RPMI7951 (cell line): ENCODE measurements around the gene GPRC5A. TPM values are rescaled to one million over a fixed set of nuclear protein-coding genes. Genes with fewer than 3 reads are reported as not detected.

Source experiments
- DNase-seq: peaks from one replicate; pipeline ENCODE4 v3.0.0-alpha.2; 2012; ENCODE audit warnings: low read depth
- total RNA-seq: library from RNA; depleted of rRNA; stranded (reverse); fragments of >200 nt; shearing (Covaris generic); gene quantifications from 2 replicates; pipeline ENCODE4 v1.2.3, GENCODE V29; 2014

Gene GPRC5A
- total RNA-seq, 1 experiment from 2014 or later, result 4.7 TPM

- DNase-seq, result no peak
Observed at GRCh38 chr12:12885096-12885792, 6.1 kb upstream of the GPRC5A start.

DNA sequence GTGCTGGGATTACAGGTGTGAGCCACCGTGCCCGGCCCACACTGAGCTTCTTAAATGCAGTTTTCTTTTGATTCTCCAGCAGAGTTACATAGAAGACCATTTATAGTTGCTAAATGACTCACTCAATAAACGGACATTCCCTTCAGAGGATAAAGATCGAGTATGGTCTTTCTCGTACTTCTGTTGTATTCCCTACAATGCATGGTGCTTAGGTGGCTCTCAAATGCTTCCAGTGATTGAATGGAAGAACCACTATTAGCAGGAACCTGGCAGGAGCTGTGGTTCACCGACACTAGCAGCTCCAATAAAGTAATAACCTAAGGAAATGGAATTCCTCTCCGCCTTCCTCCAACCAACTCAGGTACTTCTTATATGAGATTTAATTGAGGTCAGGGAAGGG, 3.9 kb upstream of the GPRC5A start:
- no peak for DNase-seq

- DNase-seq, result no peak
Observed at GRCh38 chr12:12889701-12890100, 1.7 kb upstream of the GPRC5A start.

DNA sequence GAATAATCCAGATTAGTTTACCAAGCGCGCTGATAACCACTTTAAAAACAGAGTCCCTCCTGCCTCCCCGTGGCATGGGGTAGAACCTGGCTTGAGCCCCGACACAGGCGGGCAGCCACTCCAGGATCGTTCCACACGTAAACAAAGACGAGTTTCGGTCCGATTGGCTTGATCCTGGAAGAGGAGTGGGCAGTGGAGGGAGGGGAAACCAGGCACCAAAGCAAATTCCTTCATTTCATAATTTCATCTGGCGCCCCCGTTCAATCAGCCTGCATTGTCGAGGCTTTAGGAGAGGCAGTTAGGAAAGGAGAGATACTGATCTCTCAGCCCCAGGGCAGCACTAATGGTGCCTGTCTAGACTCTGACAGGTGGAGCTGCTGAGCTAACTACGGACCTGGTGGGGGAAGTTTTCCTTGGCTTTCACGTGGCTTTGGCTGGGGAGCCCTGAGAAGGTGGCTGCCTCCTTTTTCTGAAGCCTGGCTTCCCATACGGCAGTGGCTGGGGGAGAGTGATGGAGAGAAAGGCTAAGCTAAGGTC, 751 bp upstream of the GPRC5A start:
- DNase-seq, result peak; percentile 64

GRCh38 chr12:12891881-12892355, 556 bp downstream of the GPRC5A start:
- DNase-seq, result no peak

- DNase-seq, result no peak
Observed at GRCh38 chr12:12892681-12893141, 1.3 kb downstream of the GPRC5A start.

GRCh38 chr12:12893438-12893837, 2.1 kb downstream of the GPRC5A start:
- DNase-seq, result no peak

- DNase-seq, result no peak
Observed at GRCh38 chr12:12896260-12896659, 4.9 kb downstream of the GPRC5A start.

GRCh38 chr12:12897302-12897701, 5.9 kb downstream of the GPRC5A start:
- no peak for DNase-seq

DNA sequence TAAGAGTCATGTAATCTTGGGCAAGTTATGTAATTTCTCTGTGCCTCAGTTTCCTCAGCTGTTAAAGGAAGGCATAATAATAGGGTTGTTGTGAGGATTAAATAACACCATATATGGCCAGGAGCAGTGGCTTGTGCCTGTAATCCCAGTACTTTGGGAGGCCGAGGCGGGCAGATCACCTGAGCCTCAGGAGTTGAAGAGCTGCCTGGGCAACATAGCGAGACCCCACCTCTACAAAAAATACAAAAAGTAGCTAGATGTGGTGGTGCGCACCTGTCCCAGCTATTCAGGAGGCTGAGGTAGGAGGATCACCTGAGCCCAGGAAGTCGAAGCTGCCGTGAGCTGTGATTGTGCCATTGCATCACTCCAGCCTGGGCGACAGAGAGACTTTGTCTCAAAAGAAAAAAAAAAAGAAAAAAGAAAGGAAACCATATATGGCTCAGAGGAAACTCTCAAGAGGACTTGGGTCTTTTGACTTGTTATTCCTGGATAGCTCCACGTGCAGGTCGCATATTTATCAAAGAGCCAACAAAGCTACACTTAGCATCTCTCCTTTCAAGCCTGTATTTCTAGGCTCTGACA, 6.9 kb downstream of the GPRC5A start:
- DNase-seq, result no peak

DNA sequence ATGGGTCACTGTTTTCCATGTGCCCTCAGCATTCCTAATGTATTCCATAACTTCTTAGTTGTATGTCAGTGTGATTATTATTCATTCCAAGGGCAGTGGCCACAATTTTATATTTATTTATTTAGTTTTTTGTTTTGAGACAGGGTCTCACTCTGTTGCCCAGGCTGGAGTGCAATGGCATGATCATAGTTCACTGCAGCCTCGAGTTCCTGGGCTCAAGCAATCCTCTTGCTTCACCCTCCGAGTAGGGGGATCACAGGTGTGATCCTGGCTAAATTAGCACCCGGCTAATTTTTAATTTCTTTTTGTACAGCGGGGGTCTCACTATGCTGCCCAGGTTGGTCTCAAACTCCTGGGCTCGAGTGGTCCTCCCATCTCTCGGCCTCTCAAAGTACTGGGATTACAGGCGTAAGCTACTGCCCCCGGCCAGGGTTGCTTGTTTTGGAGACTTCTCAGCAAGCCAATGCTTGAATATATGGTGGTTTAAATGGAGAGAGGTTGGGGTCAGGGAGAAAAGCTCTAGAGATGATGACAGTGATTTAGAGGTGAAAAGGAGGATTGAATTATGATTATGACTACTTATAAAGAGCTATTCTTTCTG, 7.6 kb downstream of the GPRC5A start:
- DNase-seq, result no peak

GRCh38 chr12:12899530-12900380, 8.4 kb downstream of the GPRC5A start:
- peak; percentile 90 for DNase-seq

DNA sequence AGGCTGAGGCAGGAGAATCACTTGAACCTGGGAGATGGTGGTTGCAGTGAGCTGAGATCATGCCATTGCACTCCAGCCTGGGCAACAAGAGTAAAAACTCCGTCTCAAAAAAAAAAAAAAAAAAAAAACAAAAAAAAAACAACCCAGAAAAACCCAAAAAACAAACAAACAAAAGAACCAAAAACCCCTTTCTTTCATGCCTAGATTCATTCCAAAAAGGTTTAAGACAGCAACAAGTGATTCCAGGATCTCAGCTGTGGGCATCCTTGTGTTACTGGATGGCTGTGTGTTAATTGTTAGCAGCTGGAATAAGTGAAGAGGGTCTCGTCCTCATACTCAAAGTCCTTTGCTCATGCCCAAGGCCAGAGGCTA, 9.4 kb downstream of the GPRC5A start:
- no peak for DNase-seq

GRCh38 chr12:12901158-12901791, 9.9 kb downstream of the GPRC5A start:
- DNase-seq, result peak; percentile 83

- DNase-seq, result peak; percentile 41
Observed at GRCh38 chr12:12902036-12902435, 10.7 kb downstream of the GPRC5A start.

DNA sequence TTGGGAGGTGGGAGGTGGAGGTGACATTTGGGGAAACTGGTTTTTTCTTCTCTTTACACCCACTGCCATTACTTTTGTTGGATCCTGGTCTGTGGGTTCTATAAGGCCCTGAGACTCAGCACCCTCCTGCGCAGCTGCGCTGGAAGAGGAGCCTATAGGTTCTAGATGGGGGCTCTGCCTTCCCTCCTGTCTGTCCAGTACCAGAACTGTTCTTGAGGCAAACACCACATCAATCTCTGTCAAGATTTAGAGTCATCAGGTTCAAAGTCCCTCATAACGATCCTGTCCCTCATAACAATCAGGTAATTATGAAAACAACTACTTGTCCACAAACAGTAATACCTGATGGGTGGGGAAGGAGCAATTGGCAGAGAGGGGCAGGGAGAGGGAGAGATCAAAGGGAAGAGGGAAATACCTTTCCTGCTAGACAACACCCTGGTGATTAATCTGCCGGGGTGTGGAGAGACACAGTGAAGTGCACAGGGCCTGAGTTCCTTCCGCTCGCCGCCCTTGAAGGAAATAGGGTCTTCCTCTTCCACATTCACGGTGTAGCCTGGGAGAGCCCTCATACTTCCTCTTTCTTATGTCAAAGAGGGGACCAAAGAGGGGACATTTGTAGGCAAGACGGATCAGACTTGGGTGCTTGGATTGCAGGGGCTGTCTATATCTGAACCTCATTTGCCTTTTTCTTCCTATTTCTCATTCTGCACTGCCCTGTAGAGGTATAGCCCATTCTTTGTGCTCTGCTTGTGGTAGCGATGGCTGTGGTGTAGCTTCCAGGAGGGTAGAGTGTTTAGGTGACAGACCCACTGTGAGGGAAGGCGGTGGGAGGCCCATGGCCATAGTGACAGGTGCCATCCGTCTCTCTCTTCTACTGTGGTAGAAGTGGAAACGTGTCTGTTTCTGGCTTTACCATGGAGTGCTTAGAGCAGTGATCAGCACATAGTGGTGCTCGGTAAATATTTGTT, 12.6 kb downstream of the GPRC5A start:
- DNase-seq, result no peak

- no peak for DNase-seq
Observed at GRCh38 chr12:12907552-12907951, 16.2 kb downstream of the GPRC5A start.

DNA sequence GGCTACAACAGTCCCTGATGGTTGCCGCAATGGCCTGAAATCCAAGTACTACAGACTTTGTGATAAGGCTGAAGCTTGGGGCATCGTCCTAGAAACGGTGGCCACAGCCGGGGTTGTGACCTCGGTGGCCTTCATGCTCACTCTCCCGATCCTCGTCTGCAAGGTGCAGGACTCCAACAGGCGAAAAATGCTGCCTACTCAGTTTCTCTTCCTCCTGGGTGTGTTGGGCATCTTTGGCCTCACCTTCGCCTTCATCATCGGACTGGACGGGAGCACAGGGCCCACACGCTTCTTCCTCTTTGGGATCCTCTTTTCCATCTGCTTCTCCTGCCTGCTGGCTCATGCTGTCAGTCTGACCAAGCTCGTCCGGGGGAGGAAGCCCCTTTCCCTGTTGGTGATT, 16.9 kb downstream of the GPRC5A start:
- DNase-seq, result no peak

DNA sequence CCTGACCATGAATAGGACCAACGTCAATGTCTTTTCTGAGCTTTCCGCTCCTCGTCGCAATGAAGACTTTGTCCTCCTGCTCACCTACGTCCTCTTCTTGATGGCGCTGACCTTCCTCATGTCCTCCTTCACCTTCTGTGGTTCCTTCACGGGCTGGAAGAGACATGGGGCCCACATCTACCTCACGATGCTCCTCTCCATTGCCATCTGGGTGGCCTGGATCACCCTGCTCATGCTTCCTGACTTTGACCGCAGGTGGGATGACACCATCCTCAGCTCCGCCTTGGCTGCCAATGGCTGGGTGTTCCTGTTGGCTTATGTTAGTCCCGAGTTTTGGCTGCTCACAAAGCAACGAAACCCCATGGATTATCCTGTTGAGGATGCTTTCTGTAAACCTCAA, 17.3 kb downstream of the GPRC5A start:
- no peak for DNase-seq
